ENCODE results near the gene HECTD2. TPM values are rescaled to one million over a fixed set of nuclear protein-coding genes. Genes with fewer than 3 reads are reported as not detected.

The HECTD2 gene
- total RNA-seq, 1 donor from 2014 or later, result 10.4 TPM

- DNase-seq (ENCODE audit: low read depth), result no peak
- Histone ChIP-seq H3K36me3 (ENCODE audit: control insufficient read depth, insufficient read depth, low read length) (no peaks in the 10 kb centered on the region), H3K27me3 (ENCODE audit: control insufficient read depth, insufficient read depth, low read length) (no peaks in the 10 kb centered on the region), H3K4me3 (ENCODE audit: low read depth, low read length) (no peak overlapping the region)
- TF ChIP-seq CTCF (IDR thresholded peaks at IDR 0.05; ENCODE audit: insufficient read depth, low read length, poor library complexity, severe bottlenecking), result no peak
These were observed 127.7 kb downstream of the HECTD2 start for GRCh38 chr10:91537614-91538383.

- Histone ChIP-seq H3K36me3 (ENCODE audit: control insufficient read depth, insufficient read depth, low read length) (no peaks in the 10 kb centered on the region), H3K4me3 (ENCODE audit: low read depth, low read length) (no peak overlapping the region), H3K27me3 (ENCODE audit: control insufficient read depth, insufficient read depth, low read length) (no peaks in the 10 kb centered on the region)
- TF ChIP-seq CTCF (IDR thresholded peaks at IDR 0.05; ENCODE audit: insufficient read depth, low read length, poor library complexity, severe bottlenecking), result no peak
- no peak for DNase-seq (ENCODE audit: low read depth)
These were observed 129.8 kb downstream of the HECTD2 start for GRCh38 chr10:91539930-91540329.

- DNase-seq (ENCODE audit: low read depth), result no peak
These were observed 130.6 kb downstream of the HECTD2 start for GRCh38 chr10:91540733-91541132.

GRCh38 chr10:91541481-91541880 is 131.3 kb downstream of the HECTD2 start:
- DNase-seq (ENCODE audit: low read depth), result no peak
- Histone ChIP-seq H3K4me3 (ENCODE audit: low read depth, low read length) (no peak overlapping the region), H3K36me3 (ENCODE audit: control insufficient read depth, insufficient read depth, low read length) (no peaks in the 10 kb centered on the region), H3K27me3 (ENCODE audit: control insufficient read depth, insufficient read depth, low read length) (no peaks in the 10 kb centered on the region)
- no peak for TF ChIP-seq CTCF (IDR thresholded peaks at IDR 0.05; ENCODE audit: insufficient read depth, low read length, poor library complexity, severe bottlenecking)

More at GRCh38 chr10:91540733-91541132, 130.6 kb downstream of the HECTD2 start:
- Histone ChIP-seq H3K36me3 (ENCODE audit: control insufficient read depth, insufficient read depth, low read length) (no peaks in the 10 kb centered on the region), H3K4me3 (ENCODE audit: low read depth, low read length) (no peak overlapping the region), H3K27me3 (ENCODE audit: control insufficient read depth, insufficient read depth, low read length) (no peaks in the 10 kb centered on the region)
- TF ChIP-seq CTCF (IDR thresholded peaks at IDR 0.05; ENCODE audit: insufficient read depth, low read length, poor library complexity, severe bottlenecking), result no peak

GRCh38 chr10:91545384-91545783 is 135.2 kb downstream of the HECTD2 start:
- H3K36me3 ChIP-seq (ENCODE audit: control insufficient read depth, insufficient read depth, low read length), result no peaks in the 10 kb centered on the region
- no peak for DNase-seq (ENCODE audit: low read depth)
- no peak overlapping the region for H3K4me3 ChIP-seq (ENCODE audit: low read depth, low read length)
- no peak for TF ChIP-seq CTCF (IDR thresholded peaks at IDR 0.05; ENCODE audit: insufficient read depth, low read length, poor library complexity, severe bottlenecking)
- H3K27me3 ChIP-seq (ENCODE audit: control insufficient read depth, insufficient read depth, low read length), result no peaks in the 10 kb centered on the region

GRCh38 chr10:91545838-91546237 is 135.7 kb downstream of the HECTD2 start:
- no peak overlapping the region for H3K4me3 ChIP-seq (ENCODE audit: low read depth, low read length)
- DNase-seq (ENCODE audit: low read depth), result no peak
- TF ChIP-seq CTCF (IDR thresholded peaks at IDR 0.05; ENCODE audit: insufficient read depth, low read length, poor library complexity, severe bottlenecking), result no peak
- H3K27me3 ChIP-seq (ENCODE audit: control insufficient read depth, insufficient read depth, low read length), result no peaks in the 10 kb centered on the region
- no peaks in the 10 kb centered on the region for H3K36me3 ChIP-seq (ENCODE audit: control insufficient read depth, insufficient read depth, low read length)

Measured in kidney epithelial cell (primary cell).